ENCODE measurements around the gene IPO5.
"Not testable (repeated sequence)": the region's sequence is repeated elsewhere in the genome, so short reads cannot be mapped to it uniquely, and the experiment has no call there.

The IPO5 gene

DNA sequence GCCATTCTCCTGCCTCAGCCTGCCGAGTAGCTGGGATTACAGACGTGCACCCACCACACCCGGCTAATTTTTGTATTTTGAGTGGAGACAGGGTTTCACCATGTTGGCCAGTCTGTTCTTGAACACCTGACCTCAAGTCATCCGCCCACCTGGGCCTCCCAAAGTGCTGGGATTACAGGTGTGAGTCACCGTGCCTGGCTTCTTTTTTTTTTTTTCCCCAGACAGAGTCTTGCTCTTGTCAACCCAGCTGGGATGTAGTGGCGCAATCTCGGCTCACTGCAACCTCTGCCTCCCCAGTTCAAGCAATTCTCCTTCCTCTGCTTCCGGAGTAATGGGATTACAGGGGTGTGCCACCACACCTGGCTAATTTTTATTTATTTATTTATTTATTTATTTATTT, 51.5 kb downstream of the IPO5 start:
- not testable (repeated sequence) for FAIRE-seq; DNase-seq (ENCODE audit: insufficient read length, low spot score)

DNA sequence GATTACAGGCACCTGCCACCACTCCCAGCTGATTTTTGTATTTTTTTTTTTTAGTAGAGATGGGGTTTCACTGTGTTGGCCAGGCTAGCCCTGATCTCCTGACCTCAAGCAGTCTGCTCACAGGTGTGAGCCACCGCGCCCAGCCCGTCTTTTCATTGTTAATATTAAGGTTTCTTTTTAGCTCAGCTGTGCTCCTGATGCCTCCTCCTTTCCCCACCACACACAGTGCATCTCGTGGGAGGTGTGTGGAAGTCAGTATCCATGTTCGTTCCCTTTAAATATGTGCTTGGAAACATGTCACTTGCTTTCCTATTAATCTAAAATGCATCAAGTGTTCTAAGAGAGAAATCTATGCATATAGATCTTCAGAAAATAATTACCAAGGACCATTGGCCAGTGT, 53.5 kb downstream of the IPO5 start:
- FAIRE-seq (no peak), DNase-seq (ENCODE audit: insufficient read length, low spot score) (no peak)

DNA sequence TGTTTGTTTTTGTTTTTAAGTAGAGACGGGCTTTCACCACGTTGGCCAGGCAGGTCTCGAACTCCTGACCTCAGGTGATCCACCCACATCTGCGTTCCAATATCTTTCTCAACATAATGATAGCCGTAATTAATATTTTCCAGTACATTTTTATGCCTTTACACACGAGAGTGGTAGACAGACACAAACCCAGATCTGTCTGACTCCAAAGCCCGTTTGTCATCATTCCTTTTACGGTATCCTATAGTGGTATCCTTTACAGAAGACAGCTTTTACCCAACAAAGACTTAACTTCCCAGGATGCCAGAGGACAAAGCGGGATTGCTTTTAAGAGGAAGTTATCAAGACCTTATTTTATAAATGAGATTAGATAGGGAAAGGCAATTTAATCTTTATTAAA, 59.8 kb downstream of the IPO5 start:
- FAIRE-seq (no peak), DNase-seq (ENCODE audit: insufficient read length, low spot score) (no peak)

DNA sequence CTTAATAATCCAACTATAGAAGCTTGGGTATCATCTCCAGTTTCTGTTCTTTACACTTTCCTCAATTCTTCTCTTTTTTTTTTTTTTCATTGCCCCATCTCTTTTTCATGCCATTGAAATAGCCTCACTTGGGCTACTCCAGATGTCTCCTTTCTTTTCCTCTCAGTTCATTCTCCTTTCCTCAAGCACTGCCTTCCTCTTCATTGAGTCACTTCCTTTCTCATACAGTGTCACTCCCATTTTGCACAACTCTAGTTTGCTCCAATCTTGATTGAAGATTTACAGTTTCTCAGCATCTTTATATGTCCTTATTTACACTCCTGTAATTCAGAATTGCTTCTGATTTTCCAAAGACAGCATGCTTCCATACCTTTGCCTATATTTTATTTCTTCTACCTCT, 61.3 kb downstream of the IPO5 start:
- no peak for DNase-seq (ENCODE audit: insufficient read length, low spot score)
- no peak for FAIRE-seq

DNA sequence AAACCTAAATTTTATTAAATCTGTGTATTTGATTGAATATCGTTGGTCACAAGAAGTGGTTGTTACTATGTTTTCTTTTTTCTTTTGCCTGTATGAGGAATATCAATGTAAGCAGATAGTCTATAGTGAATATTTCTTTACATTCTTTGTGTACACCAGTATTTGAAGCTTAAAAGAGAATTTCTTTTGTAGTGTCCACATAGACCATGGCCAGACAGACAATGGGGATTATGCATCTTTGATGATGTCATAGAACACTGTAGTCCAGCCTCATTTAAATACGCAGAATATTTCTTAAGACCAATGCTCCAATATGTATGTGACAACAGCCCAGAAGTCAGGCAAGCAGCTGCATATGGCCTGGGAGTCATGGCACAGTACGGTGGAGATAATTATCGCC, 64.8 kb downstream of the IPO5 start:
- DNase-seq (ENCODE audit: insufficient read length, low spot score) (no peak), FAIRE-seq (no peak)

DNA sequence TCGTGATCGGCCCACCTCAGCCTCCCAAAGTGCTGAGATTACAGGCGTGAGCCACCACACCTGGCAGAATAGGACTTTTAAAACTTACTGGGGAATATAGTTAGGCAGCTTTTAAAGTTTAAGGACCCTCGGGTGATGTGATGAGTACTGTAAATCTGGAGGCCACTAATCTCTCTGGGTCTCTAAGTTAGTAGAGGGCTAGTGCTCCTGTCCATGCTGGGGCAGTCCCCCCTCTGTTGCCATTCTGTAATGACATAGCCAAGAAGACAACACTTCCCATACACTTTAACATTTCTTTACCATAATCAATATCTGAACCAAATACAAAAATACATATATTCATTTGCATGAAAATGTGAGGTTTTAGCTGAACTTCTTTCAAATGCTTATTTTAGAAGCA, 65.7 kb downstream of the IPO5 start:
- no peak for FAIRE-seq
- no peak for DNase-seq (ENCODE audit: insufficient read length, low spot score)

DNA sequence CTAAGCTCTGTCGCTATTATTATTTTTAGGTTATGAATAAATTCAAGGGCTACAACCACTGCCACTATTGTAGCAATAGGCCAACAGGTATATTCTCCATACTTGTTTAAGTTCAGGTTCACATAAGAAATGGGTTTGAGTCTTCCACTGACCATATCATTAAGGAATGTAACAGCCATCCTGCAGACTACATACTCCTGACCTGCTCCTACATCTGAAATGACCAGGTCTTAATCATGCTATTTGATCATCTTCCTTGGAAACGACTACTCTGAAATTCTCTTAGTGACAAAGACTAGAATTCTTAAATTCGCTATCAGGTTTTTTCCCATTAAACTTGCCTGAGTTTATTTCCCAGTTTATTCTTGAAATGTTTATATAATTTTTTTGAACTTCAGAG, 66.8 kb downstream of the IPO5 start:
- no peak for DNase-seq (ENCODE audit: insufficient read length, low spot score)
- no peak for FAIRE-seq

DNA sequence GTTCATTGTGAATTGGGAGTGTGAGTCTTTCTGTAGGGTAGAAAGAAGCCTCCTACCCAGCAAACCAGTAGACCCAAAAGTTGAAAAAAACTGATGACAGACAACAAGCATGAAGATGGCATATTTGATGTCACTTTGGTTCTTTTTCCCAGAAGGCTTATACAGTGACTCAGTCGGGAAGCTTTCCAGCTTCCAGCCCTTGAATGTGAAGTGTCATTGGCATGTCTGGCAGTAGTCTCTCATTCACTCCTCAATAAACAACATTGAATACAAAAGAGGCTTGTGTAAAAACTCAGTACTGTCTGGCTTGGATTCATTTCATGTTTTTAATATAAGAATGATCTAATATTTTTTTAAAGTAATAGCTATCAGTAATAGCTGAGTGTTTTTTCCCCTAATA, 68.7 kb downstream of the IPO5 start:
- FAIRE-seq = no peak
- DNase-seq (ENCODE audit: insufficient read length, low spot score) = no peak

DNA sequence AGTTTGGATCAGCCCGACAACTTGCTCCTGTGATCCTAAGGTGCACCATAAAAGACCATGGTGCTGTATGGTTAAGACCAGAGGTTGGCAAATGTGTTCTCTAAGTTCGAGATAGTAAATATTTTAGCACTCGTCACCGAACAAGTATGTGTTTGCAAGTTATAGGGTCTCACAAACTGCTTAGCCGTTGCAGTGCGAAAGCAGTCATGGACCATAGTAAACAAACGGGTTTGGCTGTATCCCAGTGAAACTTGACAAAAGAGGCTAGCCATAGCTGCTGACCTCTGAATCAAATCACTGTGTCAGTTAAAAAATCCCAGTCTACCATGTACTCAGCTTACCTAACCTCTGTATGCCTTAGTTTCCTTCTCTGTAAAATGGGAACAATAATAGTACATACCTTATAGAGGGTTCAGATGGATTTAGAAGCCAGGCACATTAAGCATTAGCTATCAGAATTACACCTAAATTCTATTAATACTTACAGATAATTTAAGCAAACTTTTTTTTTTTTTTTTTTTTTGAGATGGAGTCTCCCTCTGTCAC, 72.1 kb downstream of the IPO5 start:
- no peak for DNase-seq (ENCODE audit: insufficient read length, low spot score)
- no peak for FAIRE-seq

DNA sequence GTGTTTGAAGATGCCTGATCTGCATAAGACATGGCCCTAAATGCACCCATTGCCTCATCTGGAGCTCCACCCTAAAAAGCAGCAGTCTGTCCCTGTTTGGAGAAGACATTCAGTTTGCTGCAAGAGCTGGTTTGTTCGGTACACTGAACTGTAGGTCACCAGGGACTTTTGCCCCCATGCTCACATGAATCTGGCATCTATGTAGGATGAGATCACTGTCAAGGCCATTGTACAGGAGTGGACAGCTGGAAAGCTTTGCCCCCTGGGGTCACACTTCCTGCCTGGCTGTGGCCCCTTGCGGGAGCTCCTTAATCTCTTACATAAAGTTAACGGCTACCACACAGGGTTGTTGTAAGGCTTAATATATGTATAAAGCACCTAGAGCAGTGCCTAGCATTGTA, 73.0 kb downstream of the IPO5 start:
- no peak for DNase-seq (ENCODE audit: insufficient read length, low spot score)
- FAIRE-seq = no peak

DNA sequence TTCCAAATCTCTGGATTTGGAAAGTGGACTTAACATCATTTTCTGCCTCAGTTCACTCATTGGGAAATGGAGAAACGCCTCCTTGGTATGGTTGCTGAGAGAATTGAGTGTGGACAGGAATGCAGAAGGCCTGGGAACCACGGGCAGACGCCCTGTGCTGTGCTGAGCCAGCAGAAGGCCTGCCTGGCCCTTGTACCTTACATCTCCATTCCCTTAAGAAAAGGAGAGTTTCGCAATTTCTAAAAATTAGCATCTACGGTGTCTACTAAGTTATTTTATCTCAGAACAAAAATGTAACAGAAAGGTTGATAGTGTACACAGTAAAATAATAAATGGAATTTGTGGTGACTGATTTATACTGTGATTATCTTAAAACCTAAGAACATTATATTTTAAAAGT, 78.7 kb downstream of the IPO5 start:
- no peak for FAIRE-seq
- no peak for DNase-seq (ENCODE audit: insufficient read length, low spot score)

DNA sequence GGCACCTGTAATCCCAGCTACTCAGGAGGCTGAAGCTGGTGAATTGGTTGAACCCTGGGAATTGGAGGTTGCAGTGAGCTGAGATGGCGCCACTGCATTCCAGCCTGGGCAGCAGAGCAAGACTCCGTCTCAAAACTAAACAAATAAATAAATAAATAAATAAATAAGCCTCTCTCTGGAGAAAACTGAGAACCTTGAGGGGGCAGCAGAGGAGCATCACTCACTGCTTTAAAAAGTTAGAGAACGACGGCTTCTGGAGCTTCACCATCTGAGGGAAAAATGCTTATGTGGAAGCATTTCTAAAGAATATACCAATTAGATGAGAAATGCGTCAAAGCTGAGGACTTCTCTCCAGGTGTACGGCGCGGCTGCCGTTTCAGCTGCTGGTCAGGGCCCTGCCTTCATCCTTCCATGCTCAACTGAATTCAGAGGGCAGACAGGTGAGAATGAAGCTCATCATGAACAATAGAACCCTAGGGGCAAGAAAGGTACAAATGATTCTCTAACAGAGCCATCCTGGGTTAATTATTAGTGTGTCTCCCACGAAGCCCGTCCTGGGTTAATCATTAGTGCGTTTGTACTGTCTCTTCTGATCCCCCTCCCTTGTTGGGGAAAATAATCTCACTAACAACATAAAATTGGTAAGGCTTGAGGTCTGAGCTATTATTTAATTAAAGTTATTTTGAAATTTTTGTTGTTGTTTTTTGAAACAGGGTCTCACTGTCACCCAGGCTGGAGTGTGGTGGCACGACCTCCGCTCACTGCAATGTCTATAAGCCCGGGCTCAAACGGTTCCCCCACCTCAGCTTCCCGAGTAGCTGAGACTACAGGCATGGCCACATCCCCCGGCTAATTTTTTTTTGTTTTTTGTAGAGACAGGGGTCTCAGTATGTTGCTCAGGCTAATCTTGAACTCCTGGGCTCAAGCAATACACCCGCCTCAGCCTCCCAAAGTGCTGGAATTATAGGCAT, 80.1 kb downstream of the IPO5 start:
- FAIRE-seq = no peak

DNA sequence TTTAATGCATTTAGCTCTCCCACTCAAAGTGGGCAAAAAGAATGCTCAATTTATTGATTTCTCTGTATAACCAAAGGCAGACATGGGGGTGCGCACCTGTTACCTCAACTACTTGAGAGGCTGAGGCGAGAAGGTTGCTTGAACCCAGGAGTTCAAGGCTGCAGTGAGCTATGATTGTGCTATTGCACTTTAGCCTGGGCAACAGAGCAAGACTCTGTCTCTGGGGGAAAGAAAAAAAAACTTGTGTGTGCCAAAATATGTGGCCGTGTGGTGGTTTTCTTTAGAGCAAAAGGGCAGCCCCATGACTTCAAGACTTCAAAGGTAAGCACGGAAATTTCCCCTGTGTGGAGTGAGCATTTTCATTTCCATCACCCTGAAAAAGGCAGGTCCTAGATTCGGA, 81.9 kb downstream of the IPO5 start:
- DNase-seq (ENCODE audit: insufficient read length, low spot score) = no peak
- FAIRE-seq = no peak

More for the DNA sequence above, 80.1 kb downstream of the IPO5 start:
- no peak for DNase-seq (ENCODE audit: insufficient read length, low spot score)

DNA sequence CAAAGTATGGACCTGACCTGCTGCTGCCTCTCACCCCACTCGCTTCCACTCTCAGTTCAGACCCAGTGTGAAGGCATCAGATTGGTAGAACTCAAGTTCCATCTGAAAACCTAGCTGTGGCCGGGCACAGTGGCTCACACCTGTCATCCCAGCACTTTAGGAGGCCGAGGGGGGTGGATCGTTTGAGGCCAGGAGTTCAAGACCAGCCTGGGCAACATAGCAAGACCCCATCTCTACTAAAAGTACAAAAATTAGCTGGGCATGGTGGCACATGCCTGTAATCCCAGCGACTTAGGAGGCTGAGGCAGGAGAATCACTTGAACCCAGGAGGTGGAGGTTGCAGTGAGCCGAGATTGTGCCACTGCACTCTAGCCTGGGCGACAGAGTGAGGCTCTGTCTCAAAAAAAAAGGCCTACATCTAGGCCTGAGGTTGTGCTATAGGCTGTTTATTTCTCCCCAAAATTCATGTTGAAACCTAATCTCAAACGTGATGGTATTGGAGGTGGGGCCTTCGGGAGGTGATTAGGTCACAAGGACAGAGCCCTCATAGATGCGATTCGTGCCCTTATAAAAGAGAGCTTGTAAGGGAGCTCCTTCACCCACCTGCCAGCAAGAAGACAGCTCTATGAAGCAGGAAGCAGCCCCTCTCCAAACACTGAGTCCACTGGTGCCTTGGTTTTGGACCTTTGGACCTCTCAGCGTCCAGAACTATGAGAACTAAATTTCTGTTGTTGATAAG, 83.3 kb downstream of the IPO5 start:
- FAIRE-seq = not testable (repeated sequence)

DNA sequence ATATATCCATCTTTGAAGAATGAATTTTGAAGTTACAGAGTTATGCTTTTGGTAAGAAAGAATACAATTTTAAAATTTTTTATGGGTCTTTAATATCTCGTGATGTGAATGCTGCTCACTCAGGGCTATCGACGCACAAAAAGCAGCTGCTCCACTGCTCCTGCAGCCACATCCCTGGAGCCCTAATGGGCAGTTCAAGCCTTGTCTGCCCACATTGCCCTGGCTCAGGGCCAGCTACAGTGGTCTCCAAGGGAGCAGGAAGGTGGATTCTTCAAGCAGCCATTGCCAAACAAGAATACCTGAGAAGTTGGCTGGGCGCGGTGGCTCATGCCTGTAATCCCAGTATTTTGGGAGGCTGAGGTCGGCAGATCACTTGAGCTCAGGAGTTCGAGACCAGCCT, 85.8 kb downstream of the IPO5 start:
- DNase-seq (ENCODE audit: insufficient read length, low spot score) = no peak
- FAIRE-seq = no peak

More for the DNA sequence above, 83.3 kb downstream of the IPO5 start:
- not testable (repeated sequence) for DNase-seq (ENCODE audit: insufficient read length, low spot score)

DNA sequence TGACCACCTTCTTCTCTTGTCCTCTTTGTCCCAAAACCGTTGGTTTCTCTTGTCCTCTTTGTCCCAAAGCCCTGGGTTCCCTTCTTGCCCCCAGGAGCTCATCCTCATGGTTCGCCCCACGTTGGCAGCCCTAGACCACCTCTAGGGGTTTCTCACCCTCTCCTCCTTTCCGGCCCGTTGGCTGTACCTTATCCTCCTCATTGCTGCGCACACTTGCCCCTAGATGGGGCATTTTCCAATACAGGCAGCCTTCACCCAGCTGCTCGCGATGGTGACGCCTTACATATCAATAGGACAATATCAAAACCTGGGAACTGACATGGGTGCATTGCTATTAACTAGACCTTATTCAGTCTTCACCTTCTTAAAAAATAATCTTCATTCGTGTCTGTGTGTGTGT, 86.5 kb downstream of the IPO5 start:
- FAIRE-seq = no peak
- DNase-seq (ENCODE audit: insufficient read length, low spot score) = no peak

DNA sequence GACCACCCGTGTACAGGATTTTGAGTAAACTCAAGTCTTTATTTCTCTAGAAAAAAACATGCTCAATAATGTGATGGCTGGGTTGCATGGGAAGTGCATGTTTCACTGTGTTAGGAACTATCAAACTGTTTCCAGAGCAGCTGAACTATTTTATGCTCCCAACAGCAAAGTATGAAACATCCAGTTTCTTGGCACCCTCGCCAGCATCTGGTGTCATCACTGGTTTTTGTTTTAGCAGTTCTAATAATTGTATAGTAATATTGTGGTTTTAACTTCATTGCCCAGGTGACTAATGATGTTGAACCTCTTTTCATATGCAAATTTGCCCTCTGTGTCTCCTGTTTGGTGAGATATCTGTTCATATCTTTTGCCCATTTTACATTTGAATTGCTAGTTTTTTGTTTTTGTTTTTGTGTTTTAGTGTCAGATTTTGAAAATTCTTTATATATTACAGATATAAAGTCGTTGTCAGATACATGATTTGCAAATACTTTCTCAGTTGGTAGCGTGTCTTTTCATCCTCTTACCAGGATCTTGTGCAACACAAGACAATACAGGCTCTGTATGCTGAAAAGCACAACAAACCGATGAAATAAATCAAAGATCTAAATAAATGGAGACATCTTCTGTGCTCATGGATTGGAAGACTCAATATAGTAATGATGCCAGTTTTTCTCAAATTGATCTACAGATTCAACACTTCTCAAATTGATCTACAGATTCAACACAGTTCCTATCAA, 87.8 kb downstream of the IPO5 start:
- FAIRE-seq (no peak), DNase-seq (ENCODE audit: insufficient read length, low spot score) (no peak)

DNA sequence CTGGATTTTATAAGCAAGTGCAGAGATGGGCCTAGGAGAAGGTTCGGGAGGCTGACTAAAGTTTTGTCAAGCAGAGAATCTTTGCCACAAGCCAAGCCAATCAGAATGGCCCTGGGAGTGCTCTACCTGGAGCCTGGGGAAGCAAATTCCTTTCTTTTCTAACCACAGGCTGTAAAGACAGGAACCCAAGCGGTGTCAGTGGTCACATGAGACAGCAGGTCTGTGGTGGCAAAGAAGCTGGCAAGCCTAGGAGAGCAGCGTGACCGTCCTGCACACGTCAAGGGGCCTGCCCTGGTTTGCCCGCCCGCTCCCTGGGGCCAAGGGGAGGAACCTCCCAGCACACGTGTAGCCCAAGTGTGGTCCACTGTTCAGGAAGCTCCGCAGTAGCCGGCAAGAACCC, 90.8 kb downstream of the IPO5 start:
- no peak for DNase-seq (ENCODE audit: insufficient read length, low spot score)
- FAIRE-seq = no peak

DNA sequence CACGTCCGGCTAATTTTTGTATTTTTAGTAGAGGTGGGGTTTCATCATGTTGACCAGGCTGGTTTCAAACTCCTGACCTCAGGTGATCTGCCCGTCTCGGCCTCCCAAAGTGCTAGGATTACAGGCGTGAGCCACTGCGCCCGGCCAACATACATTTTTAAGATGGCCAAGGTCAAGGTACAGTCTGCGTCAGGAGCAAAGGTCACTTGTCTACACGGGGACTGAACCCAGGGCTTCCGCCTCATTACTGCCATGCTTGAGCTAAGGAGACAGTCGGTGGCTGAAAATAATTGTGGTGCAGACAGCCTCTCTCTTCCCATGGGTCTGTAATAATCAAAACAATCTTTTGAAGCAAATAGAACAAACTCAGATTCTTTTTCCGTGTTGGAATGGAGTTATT, 94.3 kb downstream of the IPO5 start:
- not testable (repeated sequence) for DNase-seq (ENCODE audit: insufficient read length, low spot score); FAIRE-seq

DNA sequence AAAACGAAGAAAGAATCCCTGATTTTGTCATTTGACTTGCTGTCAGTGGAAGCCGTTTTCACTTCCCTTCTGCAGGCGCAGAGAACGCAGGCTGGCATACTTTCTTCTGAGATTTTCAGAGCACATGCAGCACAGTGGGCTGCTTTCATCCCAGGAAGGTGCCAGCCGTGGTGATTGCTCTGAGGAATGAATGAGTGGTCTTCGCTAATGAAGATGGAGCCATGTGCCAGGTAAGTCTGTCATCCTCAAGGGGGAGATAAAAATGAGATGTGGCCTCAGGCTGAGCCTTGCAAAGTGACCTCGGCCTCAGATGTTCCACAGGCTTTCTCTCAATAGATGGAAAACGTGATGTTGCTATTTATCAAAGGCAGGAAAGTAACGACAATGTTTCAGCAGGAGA, 94.8 kb downstream of the IPO5 start:
- DNase-seq (ENCODE audit: insufficient read length, low spot score) (no peak), FAIRE-seq (no peak)

DNA sequence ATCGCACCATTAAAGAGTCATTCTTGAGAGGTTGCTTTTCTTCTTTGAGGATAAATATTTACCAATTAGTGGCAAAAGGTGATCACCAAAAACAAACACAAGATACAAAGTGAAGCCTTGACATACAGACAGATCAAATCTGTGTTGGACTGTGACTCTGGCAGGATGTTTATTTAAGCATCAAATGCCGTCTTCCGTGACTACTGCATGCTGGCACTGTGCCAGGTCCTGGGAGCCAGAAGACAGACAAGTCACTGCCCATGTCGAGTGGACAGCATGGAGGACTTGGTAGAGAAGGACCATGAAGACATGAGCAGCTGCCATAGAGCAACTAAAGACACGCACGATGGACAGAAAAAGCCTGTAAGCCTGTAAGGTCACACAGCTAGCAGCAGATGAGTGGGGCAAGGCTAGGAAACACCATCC, 96.6 kb downstream of the IPO5 start:
- FAIRE-seq = no peak
- DNase-seq (ENCODE audit: insufficient read length, low spot score) = no peak

All from GM19239 (cell line).